ENCODE measurements around the gene RCAN1. TPM values are rescaled to one million over a fixed set of nuclear protein-coding genes. Genes with fewer than 3 reads are reported as not detected.

The RCAN1 gene
- total and polyA plus RNA-seq, 2 of the 4 experiments (the other 2 are of a cell fraction), result 53.5 to 175 TPM

DNA sequence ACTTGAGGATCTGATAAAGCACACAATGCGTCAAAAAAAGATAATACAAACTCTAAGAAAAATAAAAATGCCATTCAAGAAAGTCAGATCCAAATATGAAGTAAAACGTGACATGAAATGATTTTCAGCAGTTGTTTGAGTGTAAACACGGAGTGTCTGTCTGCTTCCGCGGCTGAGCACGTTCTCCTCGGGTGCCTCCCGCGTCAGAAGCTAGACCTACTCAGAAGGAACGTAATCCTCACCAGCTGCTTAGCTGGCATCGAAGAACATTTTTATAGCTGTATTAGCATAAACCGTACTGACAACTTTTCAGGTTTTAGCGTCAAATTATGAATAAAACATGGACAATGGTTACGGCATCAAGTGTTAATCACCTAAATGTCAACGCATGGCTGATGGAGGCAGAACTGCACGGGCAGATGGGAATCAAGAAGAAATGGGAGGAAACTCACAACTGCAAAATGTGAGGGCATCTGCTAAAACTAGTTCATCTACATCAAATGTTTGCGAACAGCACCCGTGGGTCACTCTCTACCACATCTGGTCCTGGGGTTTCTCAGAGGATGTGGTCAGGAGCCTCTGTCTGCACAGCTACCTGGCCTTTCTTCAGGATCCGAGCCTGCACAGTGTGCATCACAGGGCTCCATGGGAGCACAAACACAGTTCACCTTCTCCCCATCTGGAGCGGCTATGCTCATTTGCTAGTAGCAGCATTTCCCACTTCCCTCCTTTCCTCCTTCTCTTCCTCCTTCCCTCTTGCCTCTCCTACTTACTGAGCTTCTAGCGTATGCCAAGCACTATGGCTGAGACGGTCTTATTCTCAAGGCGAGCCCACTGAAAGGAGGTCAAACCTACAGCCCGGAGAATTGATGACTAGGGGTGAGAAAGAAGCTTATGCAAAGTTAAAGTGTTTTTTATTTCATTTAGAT is 40.0 kb downstream of the RCAN1 start:
- Histone ChIP-seq H4K5ac (ENCODE audit: low read depth, low read length) (no peak overlapping the region), H3K36me3 (ENCODE audit: control insufficient read depth, insufficient read depth, low read length) (no peaks in the 10 kb centered on the region), H3K4me2 (ENCODE audit: low read depth, low read length) (no peak overlapping the region), H2AFZ (replicated peaks; ENCODE audit: low read length, poor library complexity) (no peak overlapping the region), H2BK120ac (ENCODE audit: low read depth, low read length) (no peak overlapping the region; the same call in 1 of the 2 replicates), H2BK5ac (ENCODE audit: low read depth, low read length, poor library complexity, severe bottlenecking) (no peak overlapping the region), H3K14ac (replicated peaks; ENCODE audit: low read depth, low read length) (0 out of 2 replicates have a peak overlapping the region, but pooled peaks have one; percentile 19), H3K27ac (ENCODE audit: insufficient read depth, low read length) (no peak overlapping the region), H4K8ac (ENCODE audit: low read depth in 2 of 2, low read length in 2 of 2) (no peak overlapping the region), H2BK20ac (ENCODE audit: low read depth, low read length) (no peak overlapping the region), H3K4ac (ENCODE audit: low read depth, low read length) (no peak overlapping the region), H3K23ac (ENCODE audit: low read depth, low read length) (no peak overlapping the region), H2AK9ac (replicated peaks; ENCODE audit: low read depth, low read length, poor library complexity) (no peak overlapping the region), H3K9ac (ENCODE audit: low read depth, low read length) (no peak overlapping the region), H3K56ac (ENCODE audit: extremely low read depth, insufficient read depth, low read length) (no peak overlapping the region), H3K79me1 (ENCODE audit: low read depth in 1 of 2, low read length in 2 of 2) (peaks cover 4 to 28% of the 10 kb centered on the region in 2 experiments; a peak in 3 of 4 replicates), H3K4me1 (ENCODE audit: control insufficient read depth, insufficient read depth, low read length) (peaks cover 8% of the 10 kb centered on the region), H3K9me1 (ENCODE audit: insufficient read depth, low read length) (no peaks in the 10 kb centered on the region; the same call in 1 of the 2 replicates), H3K9me3 (ENCODE audit: control insufficient read depth, insufficient read depth, low read length) (no peaks in the 10 kb centered on the region), H3K18ac (ENCODE audit: low read depth, low read length) (no peak overlapping the region), H3K27me3 (ENCODE audit: control insufficient read depth, insufficient read depth, low read length) (no peaks in the 10 kb centered on the region), H3K4me3 (ENCODE audit: insufficient read depth, low read depth, low read length) (no peak overlapping the region), H4K20me1 (ENCODE audit: insufficient read depth, low read length) (no peaks in the 10 kb centered on the region), H2AK5ac (ENCODE audit: low read depth, low read length) (0 out of 2 replicates have a peak overlapping the region, but pooled peaks have one; percentile 12), H4K91ac (ENCODE audit: insufficient read depth, low read depth, low read length) (no peak overlapping the region), H2BK15ac (ENCODE audit: low read depth, low read length) (no peak overlapping the region)
- no peak for DNase-seq
- POLR2A ChIA-PET (ENCODE audit: unreplicated experiment), result no interaction called here
- intact Hi-C loops (cut with micrococcal nuclease) (no loop called here), dilution Hi-C loops (cut with HindIII; ENCODE audit: low sequenced_read_pairs, unreplicated experiment) (no loop called here), in situ Hi-C loops (cut with MboI; ENCODE audit: low sequenced_read_pairs) (no loop called here)
- CTCF ChIA-PET, result no interaction called here
- WGBS, 2 experiments (ENCODE audit: extremely low coverage in 2 of 2, insufficient read length in 1 of 2), result 79% methylated on average over 7 of the region's 24 CpGs; no CpG with 5 or more reads in 1 of the 2 experiments
- no TSS peak for BruUV-seq (replicated peaks)
- no peak for ATAC-seq (ENCODE audit: low read depth)
- TF ChIP-seq CHD1 (IDR thresholded peaks at IDR 0.05; ENCODE audit: low read depth, low read length), result no peak
- no peak for TF ChIP-seq MAZ (IDR thresholded peaks at IDR 0.05; ENCODE audit: borderline replicate concordance, low read depth, low read length)
- TF ChIP-seq, protein P1, sequence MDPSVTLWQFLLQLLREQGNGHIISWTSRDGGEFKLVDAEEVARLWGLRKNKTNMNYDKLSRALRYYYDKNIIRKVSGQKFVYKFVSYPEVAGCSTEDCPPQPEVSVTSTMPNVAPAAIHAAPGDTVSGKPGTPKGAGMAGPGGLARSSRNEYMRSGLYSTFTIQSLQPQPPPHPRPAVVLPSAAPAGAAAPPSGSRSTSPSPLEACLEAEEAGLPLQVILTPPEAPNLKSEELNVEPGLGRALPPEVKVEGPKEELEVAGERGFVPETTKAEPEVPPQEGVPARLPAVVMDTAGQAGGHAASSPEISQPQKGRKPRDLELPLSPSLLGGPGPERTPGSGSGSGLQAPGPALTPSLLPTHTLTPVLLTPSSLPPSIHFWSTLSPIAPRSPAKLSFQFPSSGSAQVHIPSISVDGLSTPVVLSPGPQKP (IDR thresholded peaks at IDR 0.05; ENCODE audit: borderline replicate concordance, low read depth, low read length), result no peak
- TF ChIP-seq MAFK (IDR thresholded peaks at IDR 0.05; ENCODE audit: low read depth, low read length), result no peak
- TF ChIP-seq, protein P2, sequence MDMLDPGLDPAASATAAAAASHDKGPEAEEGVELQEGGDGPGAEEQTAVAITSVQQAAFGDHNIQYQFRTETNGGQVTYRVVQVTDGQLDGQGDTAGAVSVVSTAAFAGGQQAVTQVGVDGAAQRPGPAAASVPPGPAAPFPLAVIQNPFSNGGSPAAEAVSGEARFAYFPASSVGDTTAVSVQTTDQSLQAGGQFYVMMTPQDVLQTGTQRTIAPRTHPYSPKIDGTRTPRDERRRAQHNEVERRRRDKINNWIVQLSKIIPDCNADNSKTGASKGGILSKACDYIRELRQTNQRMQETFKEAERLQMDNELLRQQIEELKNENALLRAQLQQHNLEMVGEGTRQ (IDR thresholded peaks at IDR 0.05; ENCODE audit: low read depth, low read length), result no peak
- TF ChIP-seq NFE2L2 (IDR thresholded peaks at IDR 0.05; ENCODE audit: low read depth, low read length), result no peak
- no peak for TF ChIP-seq FOS (IDR thresholded peaks at IDR 0.05; ENCODE audit: low read depth, low read length)
- TF ChIP-seq RCOR1 (IDR thresholded peaks at IDR 0.05; ENCODE audit: insufficient replicate concordance, low read length), result no peak
- no peak for TF ChIP-seq RFX5 (IDR thresholded peaks at IDR 0.05; ENCODE audit: low read depth, low read length)
- no peak for TF ChIP-seq CEBPB (IDR thresholded peaks at IDR 0.05; ENCODE audit: low read depth, low read length)
- no peak for TF ChIP-seq MXI1 (IDR thresholded peaks at IDR 0.05; ENCODE audit: borderline replicate concordance, low read depth, low read length)
- TF ChIP-seq SMC3 (IDR thresholded peaks at IDR 0.05; ENCODE audit: low read depth, low read length), result no peak
- TF ChIP-seq POLR2A (IDR thresholded peaks at IDR 0.05; ENCODE audit: low read depth, low read length), result no peak
- TF ChIP-seq RAD21 (IDR thresholded peaks at IDR 0.05; ENCODE audit: low read length), result no peak

Measured in IMR-90 (cell line).